Urothelium cell line (cell line): ENCODE results near the gene CIB2.

Experiments used
- DNase-seq: peaks from one replicate; pipeline ENCODE4 v3.0.0; 2011; ENCODE audit warnings: low spot score, mixed read lengths
- FAIRE-seq: peaks from 2 replicates; lab custom pipeline; 2011; peaks lifted over from hg19 to GRCh38; lab: Jason Lieb, UNC

Gene CIB2

GRCh38 chr15:78087951-78088772 is 43.1 kb downstream of the CIB2 start:
- DNase-seq (no peak), FAIRE-seq (no peak)

GRCh38 chr15:78085928-78086327 is 45.3 kb downstream of the CIB2 start:
- FAIRE-seq (no peak), DNase-seq (no peak)

- DNase-seq (no peak), FAIRE-seq (no peak)
These were observed 46.8 kb downstream of the CIB2 start for GRCh38 chr15:78084449-78084750.

- FAIRE-seq, result no peak
These were observed 47.4 kb downstream of the CIB2 start for GRCh38 chr15:78083687-78084448.

GRCh38 chr15:78083186-78083585 is 48.1 kb downstream of the CIB2 start:
- DNase-seq, result no peak
- no peak for FAIRE-seq

More at GRCh38 chr15:78083687-78084448, 47.4 kb downstream of the CIB2 start:
- no peak for DNase-seq

GRCh38 chr15:78082743-78083110 is 48.5 kb downstream of the CIB2 start:
- no peak for DNase-seq
- FAIRE-seq, result no peak

- DNase-seq (no peak), FAIRE-seq (no peak)
These were observed 49.0 kb downstream of the CIB2 start for GRCh38 chr15:78082106-78082742.

GRCh38 chr15:78080088-78080460 is 51.2 kb downstream of the CIB2 start:
- DNase-seq (no peak), FAIRE-seq (peak; percentile 76)

GRCh38 chr15:78079298-78080087 is 51.8 kb downstream of the CIB2 start:
- FAIRE-seq, result no peak
- DNase-seq, result no peak

- no peak for DNase-seq
- no peak for FAIRE-seq
These were observed 53.4 kb downstream of the CIB2 start for GRCh38 chr15:78077871-78078210.

- DNase-seq (peak; percentile 86), FAIRE-seq (no peak)
These were observed 54.0 kb downstream of the CIB2 start, which contains the start of gene TBC1D2B for GRCh38 chr15:78077053-78077870. Gene TBC1D2B (minus strand): TSS chr15:78077711. CDS start chr15:78077652, 59 bp downstream.

- FAIRE-seq, result no peak
- DNase-seq, result no peak
These were observed 54.8 kb downstream of the CIB2 start for GRCh38 chr15:78076231-78077052.

GRCh38 chr15:78075490-78076230 is 55.6 kb downstream of the CIB2 start:
- peak; percentile 50 for DNase-seq
- FAIRE-seq, result no peak

- FAIRE-seq (no peak), DNase-seq (no peak)
These were observed 58.0 kb downstream of the CIB2 start for GRCh38 chr15:78073046-78073787.

GRCh38 chr15:78072080-78072892 is 59.0 kb downstream of the CIB2 start:
- FAIRE-seq, result no peak
- no peak for DNase-seq

GRCh38 chr15:78071383-78071782 is 59.9 kb downstream of the CIB2 start:
- no peak for FAIRE-seq
- DNase-seq, result no peak

GRCh38 chr15:78070049-78070700 is 61.1 kb downstream of the CIB2 start:
- DNase-seq, result no peak
- FAIRE-seq, result no peak
